ENCODE data around the gene IQSEC3. TPM values are rescaled to one million over a fixed set of nuclear protein-coding genes. Genes with fewer than 3 reads are reported as not detected.

The IQSEC3 gene
- total RNA-seq, 2 experiments from 2014 or later = 0.86 to 1.0 TPM

GRCh38 chr12:111699-112493 is 45.3 kb downstream of the IQSEC3 start:
- no peaks in the 10 kb centered on the region for H3K9me3 Mint-ChIP-seq
- intact Hi-C loops (cut with micrococcal nuclease) = no loop called here
- H3K27me3 Mint-ChIP-seq (ENCODE audit: low read depth) = no peaks in the 10 kb centered on the region
- no peak for DNase-seq
- peaks cover 11% of the 10 kb centered on the region for H3K4me1 Mint-ChIP-seq (ENCODE audit: low read depth)
- H3K36me3 Mint-ChIP-seq (ENCODE audit: low read depth) = no peaks in the 10 kb centered on the region
- no peak overlapping the region for H3K27ac Mint-ChIP-seq
- H3K4me3 Mint-ChIP-seq = no peak overlapping the region
- CTCF ChIA-PET = no interaction called here

GRCh38 chr12:113347-113746 is 46.8 kb downstream of the IQSEC3 start:
- H3K36me3 Mint-ChIP-seq (ENCODE audit: low read depth) = no peaks in the 10 kb centered on the region
- peaks cover 11% of the 10 kb centered on the region for H3K4me1 Mint-ChIP-seq (ENCODE audit: low read depth)
- H3K9me3 Mint-ChIP-seq = no peaks in the 10 kb centered on the region
- H3K27me3 Mint-ChIP-seq (ENCODE audit: low read depth) = no peaks in the 10 kb centered on the region
- H3K4me3 Mint-ChIP-seq = no peak overlapping the region
- intact Hi-C loops (cut with micrococcal nuclease) = no loop called here
- CTCF ChIA-PET = no interaction called here
- H3K27ac Mint-ChIP-seq = no peak overlapping the region
- no peak for DNase-seq

GRCh38 chr12:114626-115211 is 48.2 kb downstream of the IQSEC3 start:
- DNase-seq = no peak
- Mint-ChIP-seq H3K27me3 (ENCODE audit: low read depth) (no peaks in the 10 kb centered on the region), H3K36me3 (ENCODE audit: low read depth) (no peaks in the 10 kb centered on the region), H3K4me1 (ENCODE audit: low read depth) (peaks cover 5% of the 10 kb centered on the region), H3K27ac (no peak overlapping the region), H3K9me3 (no peaks in the 10 kb centered on the region), H3K4me3 (no peak overlapping the region)
- intact Hi-C loops (cut with micrococcal nuclease) = no loop called here
- CTCF ChIA-PET = interaction anchor here (0.8 kb wide), 1 partner anchor 213 kb away, joined by 3 read pairs; no protein-coding TSS in a partner anchor

- no peaks in the 10 kb centered on the region for H3K27me3 Mint-ChIP-seq (ENCODE audit: low read depth)
- H3K27ac Mint-ChIP-seq = no peak overlapping the region
- no peaks in the 10 kb centered on the region for H3K9me3 Mint-ChIP-seq
- DNase-seq = no peak
- H3K4me3 Mint-ChIP-seq = no peak overlapping the region
- H3K4me1 Mint-ChIP-seq (ENCODE audit: low read depth) = no peaks in the 10 kb centered on the region
- CTCF ChIA-PET = no interaction called here
- H3K36me3 Mint-ChIP-seq (ENCODE audit: low read depth) = no peaks in the 10 kb centered on the region
- intact Hi-C loops (cut with micrococcal nuclease) = no loop called here
Measured at GRCh38 chr12:115518-115917, 49.0 kb downstream of the IQSEC3 start.

GRCh38 chr12:115960-116915 is 49.7 kb downstream of the IQSEC3 start:
- DNase-seq = no peak
- H3K4me3 Mint-ChIP-seq = no peak overlapping the region
- H3K36me3 Mint-ChIP-seq (ENCODE audit: low read depth) = no peaks in the 10 kb centered on the region
- intact Hi-C loops (cut with micrococcal nuclease) = no loop called here
- CTCF ChIA-PET = no interaction called here
- H3K27ac Mint-ChIP-seq = no peak overlapping the region
- no peaks in the 10 kb centered on the region for H3K9me3 Mint-ChIP-seq
- H3K4me1 Mint-ChIP-seq (ENCODE audit: low read depth) = no peaks in the 10 kb centered on the region
- H3K27me3 Mint-ChIP-seq (ENCODE audit: low read depth) = no peaks in the 10 kb centered on the region

- DNase-seq = no peak
- CTCF ChIA-PET = no interaction called here
Measured at GRCh38 chr12:117311-117710, 50.7 kb downstream of the IQSEC3 start.

GRCh38 chr12:117816-118345 is 51.3 kb downstream of the IQSEC3 start:
- Mint-ChIP-seq H3K4me1 (ENCODE audit: low read depth) (no peaks in the 10 kb centered on the region), H3K27me3 (ENCODE audit: low read depth) (no peaks in the 10 kb centered on the region), H3K36me3 (ENCODE audit: low read depth) (no peaks in the 10 kb centered on the region), H3K9me3 (no peaks in the 10 kb centered on the region), H3K27ac (no peak overlapping the region), H3K4me3 (no peak overlapping the region)
- DNase-seq = no peak
- CTCF ChIA-PET = interaction anchor here (0.8 kb wide), 1 partner anchor 16 kb away, joined by 3 read pairs; no protein-coding TSS in a partner anchor
- intact Hi-C loops (cut with micrococcal nuclease) = no loop called here

More at GRCh38 chr12:117311-117710, 50.7 kb downstream of the IQSEC3 start:
- no peaks in the 10 kb centered on the region for H3K36me3 Mint-ChIP-seq (ENCODE audit: low read depth)
- intact Hi-C loops (cut with micrococcal nuclease) = no loop called here
- H3K4me3 Mint-ChIP-seq = no peak overlapping the region
- no peaks in the 10 kb centered on the region for H3K4me1 Mint-ChIP-seq (ENCODE audit: low read depth)
- H3K27me3 Mint-ChIP-seq (ENCODE audit: low read depth) = no peaks in the 10 kb centered on the region
- H3K9me3 Mint-ChIP-seq = no peaks in the 10 kb centered on the region
- H3K27ac Mint-ChIP-seq = no peak overlapping the region

GRCh38 chr12:118591-118990 is 52.0 kb downstream of the IQSEC3 start:
- DNase-seq = no peak
- Mint-ChIP-seq H3K27me3 (ENCODE audit: low read depth) (no peaks in the 10 kb centered on the region), H3K4me3 (no peak overlapping the region), H3K4me1 (ENCODE audit: low read depth) (no peaks in the 10 kb centered on the region), H3K27ac (no peak overlapping the region), H3K9me3 (no peaks in the 10 kb centered on the region), H3K36me3 (ENCODE audit: low read depth) (no peaks in the 10 kb centered on the region)
- intact Hi-C loops (cut with micrococcal nuclease) = no loop called here
- CTCF ChIA-PET = interaction anchor here (0.8 kb wide), 1 partner anchor 16 kb away, joined by 3 read pairs; no protein-coding TSS in a partner anchor

GRCh38 chr12:120951-121350 is 54.4 kb downstream of the IQSEC3 start:
- intact Hi-C loops (cut with micrococcal nuclease) = no loop called here
- Mint-ChIP-seq H3K4me3 (no peak overlapping the region), H3K36me3 (ENCODE audit: low read depth) (no peaks in the 10 kb centered on the region), H3K27me3 (ENCODE audit: low read depth) (no peaks in the 10 kb centered on the region), H3K4me1 (ENCODE audit: low read depth) (no peaks in the 10 kb centered on the region), H3K27ac (no peak overlapping the region), H3K9me3 (no peaks in the 10 kb centered on the region)
- DNase-seq = no peak
- CTCF ChIA-PET = no interaction called here

- Mint-ChIP-seq H3K9me3 (no peaks in the 10 kb centered on the region), H3K27ac (no peak overlapping the region), H3K4me1 (ENCODE audit: low read depth) (no peaks in the 10 kb centered on the region), H3K36me3 (ENCODE audit: low read depth) (no peaks in the 10 kb centered on the region), H3K4me3 (no peak overlapping the region), H3K27me3 (ENCODE audit: low read depth) (no peaks in the 10 kb centered on the region)
- no peak for DNase-seq
- intact Hi-C loops (cut with micrococcal nuclease) = no loop called here
- CTCF ChIA-PET = no interaction called here
Measured at GRCh38 chr12:121647-122046, 55.1 kb downstream of the IQSEC3 start.

GRCh38 chr12:125075-125474 is 58.5 kb downstream of the IQSEC3 start:
- Mint-ChIP-seq H3K4me1 (ENCODE audit: low read depth) (no peaks in the 10 kb centered on the region), H3K27me3 (ENCODE audit: low read depth) (no peaks in the 10 kb centered on the region), H3K27ac (no peak overlapping the region), H3K36me3 (ENCODE audit: low read depth) (no peaks in the 10 kb centered on the region), H3K4me3 (no peak overlapping the region), H3K9me3 (no peaks in the 10 kb centered on the region)
- CTCF ChIA-PET = no interaction called here
- intact Hi-C loops (cut with micrococcal nuclease) = no loop called here
- DNase-seq = no peak

- Mint-ChIP-seq H3K27me3 (ENCODE audit: low read depth) (no peaks in the 10 kb centered on the region), H3K4me1 (ENCODE audit: low read depth) (no peaks in the 10 kb centered on the region), H3K36me3 (ENCODE audit: low read depth) (no peaks in the 10 kb centered on the region), H3K27ac (no peak overlapping the region), H3K4me3 (no peak overlapping the region), H3K9me3 (no peaks in the 10 kb centered on the region)
- intact Hi-C loops (cut with micrococcal nuclease) = no loop called here
- CTCF ChIA-PET = no interaction called here
- no peak for DNase-seq
Measured at GRCh38 chr12:125566-125965, 59.0 kb downstream of the IQSEC3 start.
